GM12891 (cell line): ENCODE data around the gene GSPT1.

Experiments
- POLR2A ChIP-seq: IDR thresholded peaks from 2 replicates; pipeline ENCODE4 v1.6.1; 2011; ENCODE audit warnings: low read depth, low read length, control low read depth
- POLR2AphosphoS5 ChIP-seq: IDR thresholded peaks from 2 replicates; pipeline ENCODE4 v1.6.1; 2011; ENCODE audit warnings: low read depth, low read length, control low read depth
- POU2F2 ChIP-seq: IDR thresholded peaks from 2 replicates; pipeline ENCODE4 v1.6.1; 2011; ENCODE audit warnings: low read depth, mild to moderate bottlenecking, control low read depth, low read length, moderate library complexity
- SPI1 ChIP-seq: IDR thresholded peaks from 2 replicates; pipeline ENCODE4 v1.6.1; 2011; ENCODE audit warnings: low read depth, low read length, control low read depth

- TF ChIP-seq POLR2A (no peak), POLR2AphosphoS5 (no peak), SPI1 (no peak), POU2F2 (no peak)
Observed at GRCh38 chr16:11907160-11907970, 8.4 kb downstream of the GSPT1 start.
